KOPT-K1 (cell line): Measurements from ENCODE around the gene PRRC2B.
"Not testable (repeated sequence)": the region's sequence is repeated elsewhere in the genome, so short reads cannot be mapped to it uniquely, and the experiment has no call there.

ENCODE experiments used
- H3K27ac ChIP-seq: fragments of 200-600 bp; sonication (generic); 2 replicates; pipeline ENCODE4 v1.5.1; 2016; ENCODE audit warnings: antibody characterized with exemption, mild to moderate bottlenecking, low read depth, low read length; ENCODE audit not compliant: poor library complexity, severe bottlenecking
- H3K36me3 ChIP-seq: fragments of 200-600 bp; sonication (generic); 2 replicates; pipeline ENCODE4 v1.5.1; 2017; ENCODE audit warnings: antibody characterized with exemption, mild to moderate bottlenecking, low read length, moderate library complexity; ENCODE audit not compliant: insufficient read depth
- H3K9me3 ChIP-seq: fragments of 200-600 bp; sonication (generic); 2 replicates; pipeline ENCODE4 v1.5.1; 2017; ENCODE audit warnings: antibody characterized with exemption, low read length, mild to moderate bottlenecking; ENCODE audit not compliant: insufficient read depth, poor library complexity, severe bottlenecking

PRRC2B gene

GRCh38 chr9:131503626-131504465 lies 110.0 kb downstream of the PRRC2B start:
- H3K36me3 ChIP-seq, result peaks cover 24% of the 10 kb centered on the region
- H3K9me3 ChIP-seq, result no peaks in the 10 kb centered on the region
- peak overlapping the region; percentile 79 for H3K27ac ChIP-seq

DNA sequence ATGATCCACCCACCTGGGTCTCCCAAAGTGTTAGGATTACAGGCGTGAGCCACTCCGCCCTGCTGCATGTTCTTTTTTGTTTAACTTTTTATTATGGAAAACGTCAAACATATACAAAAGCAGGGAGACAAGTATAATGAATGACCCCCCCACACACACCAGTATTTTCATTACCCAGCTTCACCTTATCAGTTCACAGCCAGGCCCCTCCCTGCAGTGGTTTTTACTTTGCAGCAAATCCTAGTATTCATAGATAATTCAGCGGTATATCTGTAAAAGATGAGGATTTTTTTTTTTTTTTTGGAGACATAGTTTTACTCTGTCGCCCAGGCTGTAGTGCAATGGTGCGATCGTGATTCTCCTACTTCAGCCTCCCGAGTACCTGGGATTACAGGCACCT lies 111.1 kb downstream of the PRRC2B start:
- no peaks in the 10 kb centered on the region for H3K9me3 ChIP-seq
- H3K36me3 ChIP-seq, result peaks cover 25% of the 10 kb centered on the region
- no peak overlapping the region for H3K27ac ChIP-seq

DNA sequence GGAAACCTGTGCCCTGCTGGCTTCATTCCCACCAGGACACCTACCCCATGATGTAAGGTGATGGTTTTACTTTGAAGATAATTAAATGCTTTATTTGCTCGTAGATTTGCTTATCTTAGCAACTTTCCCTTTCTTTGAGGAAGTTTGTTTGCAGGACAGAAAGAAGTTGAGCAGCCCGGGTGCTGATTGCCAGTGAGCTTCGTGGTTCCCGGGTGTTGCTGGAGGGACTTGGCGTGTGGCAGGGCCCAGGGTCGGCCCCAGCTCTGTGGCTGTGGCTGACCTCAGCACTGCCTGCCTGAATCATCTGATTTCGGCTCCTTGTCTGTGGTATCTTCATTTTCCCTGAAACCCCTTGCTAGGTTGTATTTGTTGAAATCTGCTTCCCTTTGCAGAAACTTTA lies 117.5 kb downstream of the PRRC2B start:
- peaks cover 86% of the 10 kb centered on the region for H3K36me3 ChIP-seq
- no peak overlapping the region for H3K27ac ChIP-seq

GRCh38 chr9:131511880-131512279 lies 118.0 kb downstream of the PRRC2B start:
- H3K9me3 ChIP-seq, result no peaks in the 10 kb centered on the region
- H3K36me3 ChIP-seq, result peaks cover 87% of the 10 kb centered on the region
- H3K27ac ChIP-seq, result no peak overlapping the region

More for the DNA sequence above, 117.5 kb downstream of the PRRC2B start:
- no peaks in the 10 kb centered on the region for H3K9me3 ChIP-seq

- H3K27ac ChIP-seq, result no peak overlapping the region
- peaks cover 88% of the 10 kb centered on the region for H3K36me3 ChIP-seq
These were observed 119.3 kb downstream of the PRRC2B start for GRCh38 chr9:131513177-131513576.

GRCh38 chr9:131515559-131516031 lies 121.7 kb downstream of the PRRC2B start:
- H3K36me3 ChIP-seq, result peaks cover 96% of the 10 kb centered on the region
- H3K9me3 ChIP-seq, H3K27ac ChIP-seq: not testable (repeated sequence)

More at GRCh38 chr9:131513177-131513576, 119.3 kb downstream of the PRRC2B start:
- no peaks in the 10 kb centered on the region for H3K9me3 ChIP-seq

- Histone ChIP-seq H3K27ac (no peak overlapping the region), H3K36me3 (peaks cover 96% of the 10 kb centered on the region), H3K9me3 (no peaks in the 10 kb centered on the region)
These were observed 122.2 kb downstream of the PRRC2B start for GRCh38 chr9:131516100-131516499.

DNA sequence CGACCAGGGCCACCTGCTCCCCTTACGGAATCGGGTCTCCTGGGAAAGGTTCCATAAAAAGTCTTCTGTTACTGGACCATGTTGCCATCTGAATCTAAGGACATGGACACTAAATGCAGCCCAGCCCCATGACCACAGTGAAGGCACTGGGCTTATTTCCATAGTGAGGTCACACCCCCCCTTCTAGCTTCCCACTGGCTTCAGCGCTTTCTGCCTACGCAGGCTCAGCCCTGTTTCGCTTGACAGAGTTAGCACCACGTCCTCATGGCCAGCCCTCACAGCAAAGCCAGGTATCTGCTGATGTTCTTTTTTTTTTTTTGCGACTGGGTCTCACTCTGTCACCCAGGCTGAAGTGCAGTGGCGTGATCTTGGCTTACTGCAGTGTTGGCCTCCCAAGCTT lies 123.0 kb downstream of the PRRC2B start:
- Histone ChIP-seq H3K36me3 (peaks cover 96% of the 10 kb centered on the region), H3K27ac (no peak overlapping the region), H3K9me3 (no peaks in the 10 kb centered on the region)

DNA sequence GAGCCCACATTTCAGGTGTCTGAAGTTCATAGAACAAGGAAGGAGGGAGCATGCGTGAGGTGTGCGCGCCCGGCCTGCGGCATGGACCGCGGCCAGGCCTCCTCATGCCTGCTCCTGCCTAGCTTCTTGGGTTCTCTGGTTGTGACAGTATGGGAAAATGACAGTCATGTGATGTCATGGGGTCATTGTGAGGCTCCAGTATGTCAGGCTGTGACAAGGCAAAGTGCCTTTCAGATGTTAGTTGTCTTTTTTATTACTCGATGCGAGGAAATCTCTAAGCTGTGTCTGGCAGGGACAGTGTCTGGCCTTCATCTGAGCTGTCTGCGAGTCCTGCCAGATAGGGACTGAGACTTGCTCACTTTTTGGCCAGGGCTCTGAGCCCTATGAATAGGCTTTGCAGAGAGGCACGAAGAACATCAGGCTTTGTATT lies 123.9 kb downstream of the PRRC2B start:
- Histone ChIP-seq H3K27ac (no peak overlapping the region), H3K36me3 (peaks cover 96% of the 10 kb centered on the region), H3K9me3 (no peaks in the 10 kb centered on the region)

- no peak overlapping the region for H3K27ac ChIP-seq
- H3K9me3 ChIP-seq, result no peaks in the 10 kb centered on the region
- H3K36me3 ChIP-seq, result peaks cover 96% of the 10 kb centered on the region
These were observed 124.7 kb downstream of the PRRC2B start for GRCh38 chr9:131518553-131518952.

- Histone ChIP-seq H3K9me3 (no peaks in the 10 kb centered on the region), H3K27ac (no peak overlapping the region), H3K36me3 (peaks cover 97% of the 10 kb centered on the region)
These were observed 126.6 kb downstream of the PRRC2B start for GRCh38 chr9:131520503-131520902.

DNA sequence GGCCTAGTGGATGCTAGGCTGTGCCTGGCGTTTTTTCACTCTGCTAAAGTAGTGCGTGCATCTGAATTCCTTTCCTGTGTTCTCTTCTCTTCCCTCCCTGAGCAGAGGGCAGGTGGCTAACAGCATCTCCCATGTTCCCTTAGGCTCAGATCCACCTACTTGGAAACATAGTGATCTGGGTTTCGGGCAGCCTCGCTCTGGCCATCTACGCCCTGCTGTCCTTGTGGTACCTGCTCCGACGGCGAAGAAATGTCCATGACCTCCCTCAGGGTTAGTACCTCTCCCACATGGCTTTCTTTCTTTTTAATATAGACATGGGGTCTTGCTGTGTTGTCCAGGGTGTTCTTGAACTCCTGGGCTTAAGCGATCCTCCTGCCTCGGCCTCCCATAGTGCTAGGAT lies 127.3 kb downstream of the PRRC2B start:
- Histone ChIP-seq H3K9me3 (no peaks in the 10 kb centered on the region), H3K36me3 (peaks cover 97% of the 10 kb centered on the region), H3K27ac (no peak overlapping the region)

DNA sequence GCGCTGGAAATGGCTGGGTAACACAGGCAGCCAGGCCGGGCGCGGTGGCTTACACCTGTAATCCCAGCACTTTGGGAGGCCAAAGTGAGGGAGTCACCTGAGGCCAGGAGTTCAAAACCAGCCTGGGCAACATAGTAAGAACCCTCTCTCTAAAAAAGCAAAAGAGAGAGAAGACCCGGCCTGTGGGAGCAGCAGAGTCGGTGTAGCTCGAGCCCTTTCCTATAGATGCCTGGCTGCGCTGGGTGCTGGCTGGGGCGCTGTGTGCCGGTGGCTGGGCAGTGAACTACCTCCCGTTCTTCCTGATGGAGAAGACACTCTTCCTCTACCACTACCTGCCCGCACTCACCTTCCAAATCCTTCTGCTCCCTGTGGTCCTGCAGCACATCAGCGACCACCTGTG lies 127.9 kb downstream of the PRRC2B start:
- Histone ChIP-seq H3K36me3 (peaks cover 97% of the 10 kb centered on the region), H3K9me3 (no peaks in the 10 kb centered on the region), H3K27ac (no peak overlapping the region)

GRCh38 chr9:131522257-131523085 lies 128.6 kb downstream of the PRRC2B start:
- H3K36me3 ChIP-seq, result peaks cover 99% of the 10 kb centered on the region
- H3K9me3 ChIP-seq, result no peaks in the 10 kb centered on the region
- no peak overlapping the region for H3K27ac ChIP-seq

DNA sequence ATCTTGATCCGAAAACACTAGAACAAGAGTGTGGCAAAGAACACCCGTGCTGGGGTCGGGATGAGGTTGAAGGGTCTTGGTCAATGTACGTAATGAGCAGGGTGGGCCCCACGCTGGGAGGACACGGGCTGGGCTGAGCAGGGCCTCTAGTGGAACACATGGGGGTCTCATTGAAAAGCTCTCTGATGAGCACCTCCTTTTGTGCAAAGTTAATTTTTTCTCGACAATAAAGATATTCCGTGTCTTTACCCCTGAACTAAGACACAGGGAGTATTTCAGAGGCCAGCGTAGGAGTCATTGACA lies 129.2 kb downstream of the PRRC2B start:
- Histone ChIP-seq H3K36me3 (peaks cover 99% of the 10 kb centered on the region), H3K9me3 (no peaks in the 10 kb centered on the region), H3K27ac (no peak overlapping the region)
